HG03558 (cell line): Measurements from ENCODE around the gene WDR46.
"Not testable (repeated sequence)": the region's sequence is repeated elsewhere in the genome, so short reads cannot be mapped to it uniquely, and the experiment has no call there.

Experiments
- ATAC-seq: cut with Tn5 transposase; IDR thresholded peaks from one replicate; pipeline ENCODE4 v1.9.1; 2021; ENCODE audit warnings: moderate number of reproducible peaks; ENCODE audit not compliant: unreplicated experiment; ENCODE audit errors: extremely low read depth

WDR46 gene

GRCh38 chr6:33289784-33290315, 811 bp upstream of the WDR46 start:
- no peak for ATAC-seq

- no peak for ATAC-seq
Observed at GRCh38 chr6:33288141-33288920, 708 bp downstream of the WDR46 start.

DNA sequence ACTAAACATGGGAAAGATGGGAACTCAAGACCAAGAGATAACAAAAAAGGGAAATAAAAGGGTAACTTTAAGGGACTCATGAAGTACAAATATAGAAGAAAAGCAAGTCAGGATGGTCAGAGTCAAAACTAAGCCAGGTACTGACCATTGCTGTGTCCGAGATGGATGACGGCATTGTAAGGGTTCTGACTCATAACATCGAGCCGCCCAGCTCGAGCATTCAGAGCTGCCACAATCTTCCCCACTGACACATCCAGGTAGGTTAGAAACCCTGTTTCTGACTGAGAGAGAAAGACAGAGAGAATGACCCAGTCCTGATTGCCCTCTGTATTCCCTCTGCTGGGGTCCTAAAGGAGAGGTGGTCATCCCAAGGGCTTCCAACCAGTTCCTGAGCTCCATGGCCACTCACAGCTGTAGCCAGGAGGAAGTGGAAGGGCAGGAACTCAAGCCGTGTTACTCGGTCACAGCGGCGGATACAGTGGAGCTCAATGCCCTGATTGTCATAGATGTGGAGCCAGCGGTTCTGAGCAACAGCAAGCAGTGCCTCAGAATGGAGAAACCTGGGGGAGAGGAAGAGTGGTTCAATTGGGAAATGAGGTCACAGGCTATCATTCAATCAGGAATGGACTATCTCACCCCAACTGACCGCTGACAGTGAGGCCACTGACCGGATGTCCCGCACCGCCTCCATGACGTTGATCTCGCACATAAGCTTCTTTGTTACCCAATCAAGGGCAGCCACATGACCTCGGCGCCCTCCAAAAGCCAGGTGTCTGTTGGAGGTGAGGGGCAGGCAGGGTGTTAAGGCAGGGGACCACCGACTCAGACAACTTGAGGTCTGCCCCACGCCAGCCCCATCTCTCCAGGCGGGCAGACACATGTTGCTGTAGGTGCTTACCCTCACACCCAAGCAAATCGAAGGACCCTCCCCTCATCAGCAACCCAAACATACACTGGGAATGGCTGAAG, 1.8 kb downstream of the WDR46 start:
- ATAC-seq, result no peak

DNA sequence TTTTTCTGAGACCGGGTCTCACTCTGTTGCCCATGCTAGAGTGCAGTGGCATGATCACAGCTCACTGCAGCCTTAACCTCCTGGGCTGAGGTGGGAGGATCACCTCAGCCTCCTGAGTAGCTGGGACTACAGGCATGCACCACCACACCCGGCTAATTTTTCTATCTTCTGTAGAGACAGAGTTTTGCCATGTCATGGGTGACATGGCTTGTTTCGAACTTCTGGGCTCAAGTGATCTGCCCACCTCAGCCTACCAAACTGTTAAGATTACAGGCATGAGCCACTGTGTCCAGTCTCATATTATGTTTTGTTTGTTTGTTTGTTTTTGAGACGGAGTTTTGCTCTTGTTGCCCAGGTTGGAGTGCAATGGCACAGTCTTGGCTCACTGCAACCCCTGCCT, 3.8 kb downstream of the WDR46 start:
- not testable (repeated sequence) for ATAC-seq

DNA sequence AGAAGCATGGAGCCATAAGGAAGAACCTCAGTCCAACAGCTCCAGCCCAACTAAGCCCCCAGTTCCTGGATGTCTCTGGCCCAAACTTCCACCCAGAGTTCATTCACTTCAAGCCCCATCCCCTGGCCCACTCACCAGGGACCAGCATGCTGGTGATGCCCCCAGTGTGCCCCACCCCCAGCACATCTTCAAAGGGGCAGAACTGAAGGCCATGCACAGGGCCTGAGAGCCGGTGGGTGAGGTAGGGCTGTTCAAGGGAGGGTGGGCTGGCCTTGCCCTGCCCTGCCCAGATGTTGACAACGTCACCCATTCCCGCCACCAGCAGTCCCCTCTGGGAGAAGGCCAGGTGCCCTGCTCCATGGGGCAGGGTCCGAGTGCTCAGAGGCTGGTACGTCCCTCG, 8.5 kb downstream of the WDR46 start:
- no peak for ATAC-seq

DNA sequence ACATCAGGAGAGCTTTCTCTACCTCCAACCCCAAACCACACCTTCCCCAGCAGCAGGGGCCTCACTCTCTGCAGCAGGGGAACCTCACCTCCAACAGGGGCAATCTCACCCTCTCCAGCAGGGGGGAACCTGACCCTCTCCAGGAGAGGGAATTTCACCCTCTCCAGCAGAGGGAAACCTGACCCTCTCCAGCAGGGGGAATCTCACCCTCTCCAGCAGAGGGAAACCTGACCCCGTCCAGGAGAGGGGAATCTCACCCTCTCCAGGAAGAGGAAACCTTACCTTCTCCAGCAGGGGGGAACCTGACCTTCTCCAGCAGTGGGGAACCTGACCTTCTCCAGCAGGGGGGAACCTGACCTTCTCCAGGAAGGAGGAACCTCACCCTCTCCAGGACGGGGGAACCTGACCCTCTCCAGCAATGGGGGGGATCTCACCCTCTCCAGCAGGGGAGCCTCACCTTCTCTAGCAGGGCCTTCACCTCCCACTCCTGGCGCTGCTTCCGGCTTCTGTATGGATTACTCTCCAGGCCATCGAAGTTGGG, 9.0 kb downstream of the WDR46 start:
- ATAC-seq, result no peak

GRCh38 chr6:33279257-33279695, 9.8 kb downstream of the WDR46 start:
- no peak for ATAC-seq

GRCh38 chr6:33278810-33279209, 10.2 kb downstream of the WDR46 start:
- no peak for ATAC-seq

- no peak for ATAC-seq
Observed at GRCh38 chr6:33278392-33278741, 10.7 kb downstream of the WDR46 start.

GRCh38 chr6:33277663-33278391, 11.2 kb downstream of the WDR46 start:
- no peak for ATAC-seq

DNA sequence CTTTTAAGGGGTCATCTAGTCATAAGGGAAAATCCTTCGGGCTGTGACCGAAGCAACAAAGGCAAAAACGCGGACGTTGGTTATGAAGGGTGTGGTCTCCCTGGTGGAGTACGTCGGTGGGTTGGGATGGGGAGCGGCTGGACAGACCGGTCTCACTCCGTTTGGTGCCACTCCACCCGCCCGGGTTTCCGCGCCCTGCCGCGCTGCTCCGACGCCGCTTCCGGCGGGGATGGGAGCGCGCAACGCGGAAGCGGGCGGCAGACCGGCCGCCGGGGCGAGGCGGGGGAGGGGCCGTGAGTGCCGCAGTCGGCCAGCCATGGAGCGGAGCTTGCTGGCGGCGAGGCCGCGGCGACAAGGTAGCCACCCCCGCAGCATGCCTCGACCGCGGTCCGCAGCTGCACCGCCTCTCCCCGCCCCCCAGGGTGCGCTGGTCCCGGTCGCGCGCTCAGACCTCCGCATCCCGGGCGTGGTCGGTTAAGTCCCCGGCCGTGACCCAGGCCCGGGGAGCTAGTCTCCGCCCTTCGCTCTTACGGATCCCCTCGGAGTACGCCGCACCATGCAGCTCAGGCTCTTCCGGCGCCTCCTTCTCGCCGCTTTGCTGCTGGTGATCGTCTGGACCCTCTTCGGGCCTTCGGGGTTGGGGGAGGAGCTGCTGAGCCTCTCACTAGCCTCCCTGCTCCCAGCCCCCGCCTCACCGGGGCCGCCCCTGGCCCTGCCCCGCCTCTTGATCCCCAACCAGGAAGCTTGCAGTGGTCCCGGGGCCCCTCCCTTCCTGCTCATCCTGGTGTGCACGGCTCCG, 12.0 kb downstream of the WDR46 start, which contains the start of gene B3GALT4:
TSS of gene B3GALT4 (plus strand) at position 260 of the 799 bp plus-strand sequence. CDS start at position 557, 297 bp downstream.
- ATAC-seq, result no peak

DNA sequence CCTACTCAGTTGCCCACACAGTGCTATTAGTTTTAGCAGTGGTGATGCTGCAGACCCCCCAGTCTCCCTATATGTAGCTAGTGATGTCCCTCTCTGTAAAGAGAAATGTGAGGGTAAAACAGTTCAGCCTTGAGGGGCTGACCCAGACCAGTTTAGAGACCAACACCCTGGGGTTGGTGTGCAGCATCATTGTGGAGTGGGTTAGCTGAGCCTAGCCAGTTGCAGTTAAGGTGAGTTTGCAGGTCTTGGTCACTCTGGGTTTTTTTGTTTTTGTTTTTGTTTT, 12.5 kb downstream of the WDR46 start:
- no peak for ATAC-seq

DNA sequence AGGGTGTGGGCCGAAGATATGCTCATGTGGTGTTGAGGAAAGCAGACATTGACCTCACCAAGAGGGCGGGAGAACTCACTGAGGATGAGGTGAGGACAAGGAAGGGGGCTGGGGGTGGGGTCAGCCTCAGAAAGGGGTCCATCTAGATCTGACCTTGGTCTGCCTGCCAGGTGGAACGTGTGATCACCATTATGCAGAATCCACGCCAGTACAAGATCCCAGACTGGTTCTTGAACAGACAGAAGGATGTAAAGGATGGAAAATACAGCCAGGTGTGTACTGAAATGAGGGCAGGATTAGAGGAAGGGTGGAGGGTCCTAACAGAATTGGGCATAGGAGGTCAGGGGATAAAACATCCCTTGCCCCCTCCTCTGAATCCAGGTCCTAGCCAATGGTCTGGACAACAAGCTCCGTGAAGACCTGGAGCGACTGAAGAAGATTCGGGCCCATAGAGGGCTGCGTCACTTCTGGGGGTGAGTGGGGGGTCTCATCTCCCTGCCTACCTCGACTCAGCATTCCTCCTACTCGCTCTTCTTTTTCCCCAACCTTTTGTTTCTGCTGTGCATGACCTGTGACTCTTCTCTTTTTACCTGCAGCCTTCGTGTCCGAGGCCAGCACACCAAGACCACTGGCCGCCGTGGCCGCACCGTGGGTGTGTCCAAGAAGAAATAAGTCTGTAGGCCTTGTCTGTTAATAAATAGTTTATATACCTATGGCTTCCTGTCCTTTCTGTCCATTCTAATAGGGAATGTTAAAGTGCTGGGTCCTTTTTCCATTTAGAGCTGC, 13.1 kb downstream of the WDR46 start:
- not testable (repeated sequence) for ATAC-seq

DNA sequence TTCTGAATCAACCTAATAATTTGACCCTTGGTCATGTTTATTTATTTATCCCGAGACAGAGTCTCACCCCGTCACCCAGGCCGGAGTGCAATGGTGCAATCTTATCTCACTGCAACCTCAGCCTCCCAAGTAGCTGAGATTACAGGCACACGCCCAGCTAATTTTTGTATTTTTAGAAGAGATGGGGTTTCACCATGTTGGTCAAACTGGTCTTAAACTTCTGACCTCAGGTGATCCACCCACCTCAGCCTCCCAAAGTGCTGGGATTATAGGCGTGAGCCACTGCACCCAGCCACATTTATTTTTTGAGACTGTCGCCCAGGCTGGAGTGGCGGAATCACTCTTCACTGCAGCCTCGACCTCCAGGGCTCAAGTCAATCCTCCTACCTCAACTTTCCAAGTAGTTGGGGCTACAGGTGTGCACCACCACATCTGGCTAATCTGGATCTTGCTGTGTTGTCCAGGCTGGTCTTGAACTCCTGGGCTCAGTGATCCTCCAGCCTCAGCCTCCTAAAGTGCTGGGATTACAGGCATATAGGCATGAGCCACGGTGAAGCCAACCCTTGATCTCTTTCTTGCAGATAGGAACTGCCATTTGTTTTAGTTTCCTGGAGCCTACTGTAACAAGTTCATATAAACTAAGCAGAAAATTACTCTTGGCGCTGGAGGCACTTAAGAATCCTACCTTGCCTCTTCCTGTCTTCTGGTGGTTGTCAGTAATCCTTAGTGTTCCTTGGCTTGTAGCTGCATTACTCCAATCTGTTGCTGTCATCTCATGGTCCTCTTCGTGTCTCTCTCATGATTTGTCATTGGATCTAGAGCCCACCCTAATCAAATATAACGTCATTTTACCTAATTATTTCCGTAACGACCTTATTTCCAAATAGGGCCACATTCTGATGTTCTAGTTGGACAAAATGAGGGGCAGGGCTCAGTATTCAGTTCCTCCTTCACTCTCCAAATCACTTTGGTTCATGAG, 14.8 kb downstream of the WDR46 start:
- ATAC-seq, result no peak

GRCh38 chr6:33273129-33273923, 15.7 kb downstream of the WDR46 start:
- ATAC-seq, result no peak

GRCh38 chr6:33272275-33273128, 16.5 kb downstream of the WDR46 start:
- no peak for ATAC-seq
